Measurements from ENCODE around the gene NUMB.

DNA sequence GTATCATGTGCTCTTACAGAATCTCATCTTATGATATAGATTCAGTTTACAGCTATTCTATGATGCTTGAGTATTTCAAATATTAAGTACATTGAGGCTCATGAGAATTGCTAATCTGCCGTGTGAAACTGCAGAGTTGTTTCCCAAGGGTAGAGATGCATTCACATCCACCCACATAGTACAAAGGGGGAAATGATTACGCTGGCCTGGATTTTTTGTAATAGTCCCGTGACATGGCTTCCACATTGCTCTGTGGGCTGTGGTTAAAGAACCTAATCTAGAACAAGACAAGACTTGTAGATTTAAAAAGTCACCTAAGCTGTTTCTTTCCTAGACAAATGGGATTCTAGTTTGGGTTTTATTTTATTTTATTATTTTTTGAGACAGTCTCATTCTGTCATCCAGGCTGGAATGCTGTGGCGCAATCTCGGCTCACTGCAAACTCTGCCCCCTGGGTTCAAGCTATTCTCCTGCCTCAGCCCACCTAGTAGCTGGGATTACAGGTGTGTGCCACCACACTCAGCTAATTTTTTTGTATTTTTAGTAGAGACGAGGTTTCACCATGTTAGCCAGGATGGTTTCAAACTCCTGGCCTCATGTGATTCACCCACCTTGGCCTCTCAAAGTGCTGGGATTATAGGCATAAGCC lies 19.4 kb upstream of the NUMB start:
- TF ChIP-seq, protein P1, sequence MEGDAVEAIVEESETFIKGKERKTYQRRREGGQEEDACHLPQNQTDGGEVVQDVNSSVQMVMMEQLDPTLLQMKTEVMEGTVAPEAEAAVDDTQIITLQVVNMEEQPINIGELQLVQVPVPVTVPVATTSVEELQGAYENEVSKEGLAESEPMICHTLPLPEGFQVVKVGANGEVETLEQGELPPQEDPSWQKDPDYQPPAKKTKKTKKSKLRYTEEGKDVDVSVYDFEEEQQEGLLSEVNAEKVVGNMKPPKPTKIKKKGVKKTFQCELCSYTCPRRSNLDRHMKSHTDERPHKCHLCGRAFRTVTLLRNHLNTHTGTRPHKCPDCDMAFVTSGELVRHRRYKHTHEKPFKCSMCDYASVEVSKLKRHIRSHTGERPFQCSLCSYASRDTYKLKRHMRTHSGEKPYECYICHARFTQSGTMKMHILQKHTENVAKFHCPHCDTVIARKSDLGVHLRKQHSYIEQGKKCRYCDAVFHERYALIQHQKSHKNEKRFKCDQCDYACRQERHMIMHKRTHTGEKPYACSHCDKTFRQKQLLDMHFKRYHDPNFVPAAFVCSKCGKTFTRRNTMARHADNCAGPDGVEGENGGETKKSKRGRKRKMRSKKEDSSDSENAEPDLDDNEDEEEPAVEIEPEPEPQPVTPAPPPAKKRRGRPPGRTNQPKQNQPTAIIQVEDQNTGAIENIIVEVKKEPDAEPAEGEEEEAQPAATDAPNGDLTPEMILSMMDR (IDR thresholded peaks at IDR 0.05; ENCODE audit: borderline replicate concordance, extremely low read depth, low read length, poor library complexity, severe bottlenecking): no peak
- no peak for TF ChIP-seq EZH2 (IDR thresholded peaks at IDR 0.05; ENCODE audit: borderline replicate concordance, low read depth, low read length, severe bottlenecking)
